H1 (cell line): ENCODE measurements around the gene PLCB1.

Experiments
- BACH1 ChIP-seq: IDR thresholded peaks from 2 replicates; pipeline ENCODE4 v1.6.1; 2012; ENCODE audit warnings: low read length, improper control_type of control experiment
- BCL11A ChIP-seq, 2 experiments: IDR thresholded peaks; one replicate each; pipeline ENCODE4 v1.6.1; 2011; ENCODE audit warnings: low read depth in 2 of 2, low read length in 2 of 2, mild to moderate bottlenecking in 2 of 2
- EP300 ChIP-seq, 2 experiments: IDR thresholded peaks; 1 replicate in 1 of 2; 2 replicates in 1 of 2; pipeline ENCODE4 v1.6.1; 2011 to 2012; ENCODE audit warnings: low read depth in 2 of 2, low read length in 2 of 2, mild to moderate bottlenecking in 2 of 2, borderline replicate concordance in 1 of 2, inconsistent platforms in 1 of 2, moderate library complexity in 1 of 2
- EZH2 ChIP-seq: fragments of 200-600 bp; sonication (generic); IDR thresholded peaks from 2 replicates; pipeline ENCODE4 v1.7.1; 2012; ENCODE audit warnings: low read depth, mild to moderate bottlenecking, moderate library complexity, low read length, inconsistent platforms; ENCODE audit not compliant: severe bottlenecking
- JUN ChIP-seq: IDR thresholded peaks from 2 replicates; pipeline ENCODE4 v1.6.1; 2011; ENCODE audit warnings: low read depth, mild to moderate bottlenecking, improper control_type of control experiment, low read length
- MAFK ChIP-seq: IDR thresholded peaks from 2 replicates; pipeline ENCODE4 v1.6.1; 2012; ENCODE audit warnings: low read depth, mild to moderate bottlenecking, improper control_type of control experiment, low read length
- TF ChIP-seq, protein P1 (sequence below), 3 experiments: IDR thresholded peaks; 1 replicate in 2 of 3; 2 replicates in 1 of 3; pipeline versions ENCODE4 v1.5.1 to v1.6.1; 2011; ENCODE audit warnings: low read length in 3 of 3, mild to moderate bottlenecking in 3 of 3, inconsistent platforms in 2 of 3, low read depth in 1 of 3, moderate library complexity in 1 of 3; ENCODE audit not compliant: insufficient read depth in 1 of 3; ENCODE audit errors: control extremely low read depth in 1 of 3

DNA sequence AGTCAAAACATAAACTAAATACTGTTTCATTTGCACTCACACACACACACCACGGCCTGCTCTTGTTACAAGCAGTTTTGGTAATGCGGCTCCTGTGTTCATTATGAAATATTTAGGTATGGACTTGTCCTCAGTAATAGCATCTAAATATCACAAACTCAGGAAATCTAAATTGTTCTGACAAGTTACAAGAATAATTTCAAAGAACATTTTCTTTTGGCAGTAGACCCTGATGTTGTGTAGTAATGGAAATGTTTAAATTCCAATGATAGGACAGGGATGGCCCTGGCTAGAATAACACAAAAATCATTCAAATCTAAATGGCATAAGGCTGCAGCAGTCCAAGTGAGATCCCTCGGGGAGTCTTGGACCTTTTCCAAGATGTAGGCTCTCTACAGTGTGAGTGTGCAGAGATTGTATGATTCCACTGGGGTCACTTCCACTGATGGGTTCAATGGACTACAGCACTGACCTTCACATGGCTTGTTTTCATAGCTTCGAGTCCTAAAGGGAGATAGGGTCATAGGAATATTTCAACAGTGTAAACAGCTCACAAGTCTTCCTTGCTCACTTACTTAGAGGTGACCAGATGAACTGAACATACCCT is 726.2 kb downstream of the PLCB1 start:
- TF ChIP-seq EZH2: no peak
- no peak for TF ChIP-seq BACH1
- no peak for TF ChIP-seq EP300 (IDR thresholded peaks at IDR 0.05; ENCODE audit: borderline replicate concordance in 1 of 2, low read depth in 2 of 2, low read length in 2 of 2)
- TF ChIP-seq, protein P1, sequence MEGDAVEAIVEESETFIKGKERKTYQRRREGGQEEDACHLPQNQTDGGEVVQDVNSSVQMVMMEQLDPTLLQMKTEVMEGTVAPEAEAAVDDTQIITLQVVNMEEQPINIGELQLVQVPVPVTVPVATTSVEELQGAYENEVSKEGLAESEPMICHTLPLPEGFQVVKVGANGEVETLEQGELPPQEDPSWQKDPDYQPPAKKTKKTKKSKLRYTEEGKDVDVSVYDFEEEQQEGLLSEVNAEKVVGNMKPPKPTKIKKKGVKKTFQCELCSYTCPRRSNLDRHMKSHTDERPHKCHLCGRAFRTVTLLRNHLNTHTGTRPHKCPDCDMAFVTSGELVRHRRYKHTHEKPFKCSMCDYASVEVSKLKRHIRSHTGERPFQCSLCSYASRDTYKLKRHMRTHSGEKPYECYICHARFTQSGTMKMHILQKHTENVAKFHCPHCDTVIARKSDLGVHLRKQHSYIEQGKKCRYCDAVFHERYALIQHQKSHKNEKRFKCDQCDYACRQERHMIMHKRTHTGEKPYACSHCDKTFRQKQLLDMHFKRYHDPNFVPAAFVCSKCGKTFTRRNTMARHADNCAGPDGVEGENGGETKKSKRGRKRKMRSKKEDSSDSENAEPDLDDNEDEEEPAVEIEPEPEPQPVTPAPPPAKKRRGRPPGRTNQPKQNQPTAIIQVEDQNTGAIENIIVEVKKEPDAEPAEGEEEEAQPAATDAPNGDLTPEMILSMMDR (IDR thresholded peaks at IDR 0.05; ENCODE audit: control extremely low read depth in 1 of 3, insufficient read depth in 1 of 3, low read depth in 1 of 3, low read length in 3 of 3): no peak
- TF ChIP-seq MAFK: no peak
- no peak for TF ChIP-seq BCL11A (IDR thresholded peaks at IDR 0.05; ENCODE audit: low read depth in 2 of 2, low read length in 2 of 2)
- TF ChIP-seq JUN: no peak
